OCI-LY1 (cell line): Measurements from ENCODE around the gene REPS2.
A peak's percentile ranks its signal among the peaks of the same experiment; 100 is the strongest.

Experiments used
- H2AFZ ChIP-seq: fragments of 200-600 bp; sonication (generic), shearing (Covaris generic); 2 replicates; pipeline ENCODE4 v1.6.0; 2014; ENCODE audit warnings: antibody characterized with exemption, mild to moderate bottlenecking, low read length
- H3F3A ChIP-seq: fragments of 200-600 bp; sonication (generic), shearing (Covaris generic); 2 replicates; pipeline ENCODE4 v1.6.0; 2014; ENCODE audit warnings: mild to moderate bottlenecking, antibody characterized with exemption, low read length, moderate library complexity; ENCODE audit not compliant: insufficient read depth
- H3K27ac ChIP-seq: fragments of 200-600 bp; sonication (generic); 2 replicates; pipeline ENCODE4 v1.5.1; 2014; ENCODE audit warnings: low read length, mixed run types, mild to moderate bottlenecking, low read depth; ENCODE audit not compliant: poor library complexity, severe bottlenecking
- H3K27me3 ChIP-seq: fragments of 200-600 bp; sonication (generic); 2 replicates; pipeline ENCODE4 v1.6.0; 2014; ENCODE audit warnings: antibody characterized with exemption, mild to moderate bottlenecking, low read length, moderate library complexity; ENCODE audit not compliant: insufficient read depth
- H3K36me3 ChIP-seq: fragments of 200-600 bp; sonication (generic); 2 replicates; pipeline ENCODE4 v1.6.1; 2014; ENCODE audit warnings: mild to moderate bottlenecking, antibody characterized with exemption, low read length, moderate library complexity, mixed read lengths; ENCODE audit not compliant: insufficient read depth
- H3K4me1 ChIP-seq: fragments of 200-600 bp; sonication (generic); 2 replicates; pipeline ENCODE4 v1.5.1; 2014; ENCODE audit warnings: mild to moderate bottlenecking, low read length, moderate library complexity; ENCODE audit not compliant: insufficient read depth, severe bottlenecking
- H3K4me2 ChIP-seq: fragments of 200-600 bp; sonication (generic), shearing (Covaris generic); 2 replicates; pipeline ENCODE4 v1.6.1; 2014; ENCODE audit warnings: low read length
- H3K4me3 ChIP-seq: fragments of 200-600 bp; sonication (generic); 2 replicates; pipeline ENCODE4 v1.5.1; 2014; ENCODE audit warnings: low read length, low read depth, mild to moderate bottlenecking, mixed read lengths; ENCODE audit not compliant: poor library complexity, severe bottlenecking
- H3K79me2 ChIP-seq: fragments of 200-600 bp; shearing (Covaris generic); 2 replicates; pipeline ENCODE4 v1.6.1; 2016; ENCODE audit warnings: mixed run types, low read length, mixed read lengths; ENCODE audit not compliant: insufficient read depth
- H3K9ac ChIP-seq: fragments of 200-600 bp; sonication (generic), shearing (Covaris generic); 2 replicates; pipeline ENCODE4 v1.6.1; 2014; ENCODE audit warnings: mild to moderate bottlenecking, low read length, mixed read lengths
- H3K9me2 ChIP-seq: fragments of 200-600 bp; sonication (generic), shearing (Covaris generic); 2 replicates; pipeline ENCODE4 v1.6.1; 2014; ENCODE audit warnings: low read depth, mild to moderate bottlenecking, low read length, mixed read lengths
- H3K9me3 ChIP-seq: fragments of 200-600 bp; shearing (Covaris generic); 2 replicates; pipeline ENCODE4 v1.6.1; 2014; ENCODE audit warnings: low read length, mixed read lengths
- H4K20me1 ChIP-seq: fragments of 200-600 bp; sonication (generic), shearing (Covaris generic); 2 replicates; pipeline ENCODE4 v1.6.0; 2016; ENCODE audit warnings: mild to moderate bottlenecking, low read length; ENCODE audit not compliant: insufficient read depth
- CTCF ChIP-seq: fragments of 200-600 bp; sonication (generic), shearing (Covaris generic); IDR thresholded peaks from 2 replicates; pipeline ENCODE4 v1.5.1; 2017; ENCODE audit warnings: mild to moderate bottlenecking, antibody characterized with exemption, low read length, moderate library complexity, mixed read lengths
- EZH2 ChIP-seq: fragments of 200-600 bp; sonication (generic), shearing (Covaris generic); IDR thresholded peaks from 2 replicates; pipeline ENCODE4 v1.8.0; 2017; ENCODE audit warnings: borderline replicate concordance, mixed run types, mild to moderate bottlenecking, antibody characterized with exemption, low read length, moderate library complexity, mixed read lengths

Gene REPS2

GRCh38 chrX:17007134-17007768, 60.8 kb downstream of the REPS2 start:
- no peaks in the 10 kb centered on the region for H3K9me2 ChIP-seq
- no peaks in the 10 kb centered on the region for H3K36me3 ChIP-seq
- no peak overlapping the region for H3K4me3 ChIP-seq
- H3K27me3 ChIP-seq, result no peaks in the 10 kb centered on the region
- H3K79me2 ChIP-seq, result no peaks in the 10 kb centered on the region
- no peak overlapping the region for H3K4me2 ChIP-seq
- no peaks in the 10 kb centered on the region for H3K9me3 ChIP-seq
- H3F3A ChIP-seq, result no peaks in the 10 kb centered on the region
- H3K4me1 ChIP-seq, result no peaks in the 10 kb centered on the region
- no peaks in the 10 kb centered on the region for H4K20me1 ChIP-seq
- no peak overlapping the region for H2AFZ ChIP-seq
- TF ChIP-seq CTCF (peak; percentile 42; the same call in 1 of the 2 replicates), EZH2 (no peak)
- no peak overlapping the region for H3K27ac ChIP-seq
- H3K9ac ChIP-seq, result no peak overlapping the region

- H3K79me2 ChIP-seq, result no peaks in the 10 kb centered on the region
- no peaks in the 10 kb centered on the region for H3K27me3 ChIP-seq
- no peaks in the 10 kb centered on the region for H3K4me1 ChIP-seq
Measured at GRCh38 chrX:17009856-17010625, 63.6 kb downstream of the REPS2 start.

GRCh38 chrX:17012465-17012864, 66.0 kb downstream of the REPS2 start:
- H4K20me1 ChIP-seq, result no peaks in the 10 kb centered on the region
- no peaks in the 10 kb centered on the region for H3K4me1 ChIP-seq
- no peaks in the 10 kb centered on the region for H3K27me3 ChIP-seq
- no peak overlapping the region for H2AFZ ChIP-seq
- H3K9ac ChIP-seq, result no peak overlapping the region
- no peaks in the 10 kb centered on the region for H3K36me3 ChIP-seq
- H3K4me2 ChIP-seq, result no peak overlapping the region
- H3F3A ChIP-seq, result no peaks in the 10 kb centered on the region
- H3K79me2 ChIP-seq, result no peaks in the 10 kb centered on the region
- no peaks in the 10 kb centered on the region for H3K9me3 ChIP-seq
- no peak overlapping the region for H3K27ac ChIP-seq
- no peak overlapping the region for H3K4me3 ChIP-seq
- no peak for TF ChIP-seq CTCF
- TF ChIP-seq EZH2, result no peak
- no peaks in the 10 kb centered on the region for H3K9me2 ChIP-seq

More at GRCh38 chrX:17009856-17010625, 63.6 kb downstream of the REPS2 start:
- Histone ChIP-seq H2AFZ (no peak overlapping the region), H3F3A (no peaks in the 10 kb centered on the region), H3K4me2 (no peak overlapping the region), H3K36me3 (no peaks in the 10 kb centered on the region), H3K9me2 (no peaks in the 10 kb centered on the region), H3K9me3 (no peaks in the 10 kb centered on the region), H4K20me1 (no peaks in the 10 kb centered on the region), H3K9ac (no peak overlapping the region), H3K27ac (no peak overlapping the region), H3K4me3 (no peak overlapping the region)
- TF ChIP-seq EZH2 (no peak), CTCF (no peak)
